K562 (cell line): ENCODE data around the gene RPL11.

Source experiments
- FOXK2 ChIP-seq, 2 experiments: fragments of 450-650 bp; IDR thresholded peaks in 1 of 2; conservative IDR thresholded peaks in 1 of 2; 2 replicates each; pipeline ENCODE4 v1.6.1; 2016; ENCODE audit warnings: low read depth in 2 of 2, mild to moderate bottlenecking in 1 of 2
- GABPA ChIP-seq: fragments of 200-800 bp; sonication (Bioruptor generic); conservative IDR thresholded peaks from 2 replicates; pipeline ENCODE4 v1.6.1; 2016; ENCODE audit warnings: low read depth, missing genetic modification characterization, missing compliant biosample characterization
- NR1H2 ChIP-seq: sonication (generic); formaldehyde crosslinking; IDR thresholded peaks from 2 replicates; pipeline ENCODE4 v1.4.0; 2020; ENCODE audit warnings: mild to moderate bottlenecking, missing genetic modification reagents

- TF ChIP-seq NR1H2 (no peak), FOXK2 (conservative IDR thresholded peaks at IDR 0.05 in 1 of 2, IDR thresholded peaks at IDR 0.05 in 1 of 2; ENCODE audit: low read depth in 2 of 2) (no peak), GABPA (no peak)
Observed at GRCh38 chr1:23719162-23719820, 27.7 kb downstream of the RPL11 start.
